ENCODE results near the gene ALDH7A1. TPM values are rescaled to one million over a fixed set of nuclear protein-coding genes. Genes with fewer than 3 reads are reported as not detected.

ALDH7A1 gene
- total RNA-seq, 2 donors from 2014 or later, result 4.8 to 5.8 TPM

DNA sequence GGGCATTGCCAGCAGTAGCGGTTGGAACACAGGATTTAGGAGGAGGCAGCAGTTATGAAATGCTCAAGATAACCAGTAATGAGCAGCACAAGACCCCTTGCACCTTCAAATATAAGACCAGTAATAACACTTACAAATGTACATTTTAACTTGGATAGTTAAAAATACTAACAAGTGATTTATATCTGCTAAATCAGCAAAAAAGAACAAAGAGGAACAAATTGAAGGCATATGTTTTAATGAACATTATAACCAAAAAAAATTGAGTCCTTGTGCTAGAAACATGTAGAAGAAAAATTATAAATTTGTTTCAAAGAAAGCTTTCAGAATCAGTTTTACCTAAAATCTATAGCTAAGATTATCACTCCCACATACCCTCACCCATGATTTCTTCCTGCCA is 52.0 kb downstream of the ALDH7A1 start:
- H3K4me3 Mint-ChIP-seq, result no peak overlapping the region

GRCh38 chr5:126542441-126542840 is 52.6 kb downstream of the ALDH7A1 start:
- Mint-ChIP-seq H3K36me3 (ENCODE audit: insufficient read depth in 2 of 2) (no peaks in the 10 kb centered on the region), H3K4me3 (no peak overlapping the region), H3K27ac (no peak overlapping the region), H3K27me3 (ENCODE audit: low read depth) (no peaks in the 10 kb centered on the region), H3K4me1 (ENCODE audit: low read depth) (no peaks in the 10 kb centered on the region), H3K9me3 (no peaks in the 10 kb centered on the region)
- ATAC-seq (replicated peaks in 1 of 2) (no peak), DNase-seq (no peak)

More for the DNA sequence above, 52.0 kb downstream of the ALDH7A1 start:
- Mint-ChIP-seq H3K4me1 (ENCODE audit: low read depth) (no peaks in the 10 kb centered on the region), H3K27ac (no peak overlapping the region), H3K36me3 (ENCODE audit: insufficient read depth in 2 of 2) (no peaks in the 10 kb centered on the region), H3K9me3 (no peaks in the 10 kb centered on the region), H3K27me3 (ENCODE audit: low read depth) (no peaks in the 10 kb centered on the region)
- DNase-seq, result no peak
- no peak for ATAC-seq (replicated peaks in 1 of 2)

DNA sequence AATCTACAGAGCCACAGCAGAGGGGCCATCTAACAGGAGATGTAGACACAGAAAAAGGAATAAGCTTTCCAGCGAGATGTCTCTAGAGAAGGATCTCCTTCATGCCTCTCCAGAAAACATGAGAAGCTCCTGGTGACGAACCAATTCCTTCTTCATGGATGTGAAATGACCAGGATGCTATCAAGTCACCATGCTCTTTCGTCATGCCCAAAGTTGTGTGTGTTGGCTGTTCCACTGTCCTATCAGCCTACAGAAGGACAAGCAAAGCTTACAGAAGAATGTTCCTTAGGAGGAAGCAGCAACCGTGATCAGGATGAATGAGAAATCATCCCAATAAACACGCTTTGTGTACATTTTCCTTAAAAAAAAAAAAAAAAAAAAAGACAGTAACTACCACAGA is 54.4 kb downstream of the ALDH7A1 start:
- ATAC-seq (replicated peaks in 1 of 2) (no peak), DNase-seq (no peak)
- H3K27ac Mint-ChIP-seq, result no peak overlapping the region
- no peaks in the 10 kb centered on the region for H3K36me3 Mint-ChIP-seq (ENCODE audit: insufficient read depth in 2 of 2)
- H3K4me1 Mint-ChIP-seq (ENCODE audit: low read depth), result no peaks in the 10 kb centered on the region
- H3K27me3 Mint-ChIP-seq (ENCODE audit: low read depth), result no peaks in the 10 kb centered on the region
- no peak overlapping the region for H3K4me3 Mint-ChIP-seq
- H3K9me3 Mint-ChIP-seq, result no peaks in the 10 kb centered on the region

GRCh38 chr5:126538579-126538978 is 56.4 kb downstream of the ALDH7A1 start:
- ATAC-seq (replicated peaks in 1 of 2) (no peak), DNase-seq (no peak)
- Mint-ChIP-seq H3K9me3 (no peaks in the 10 kb centered on the region), H3K4me1 (ENCODE audit: low read depth) (no peaks in the 10 kb centered on the region), H3K36me3 (ENCODE audit: insufficient read depth in 2 of 2) (no peaks in the 10 kb centered on the region), H3K27ac (no peak overlapping the region), H3K4me3 (no peak overlapping the region), H3K27me3 (ENCODE audit: low read depth) (no peaks in the 10 kb centered on the region)

DNA sequence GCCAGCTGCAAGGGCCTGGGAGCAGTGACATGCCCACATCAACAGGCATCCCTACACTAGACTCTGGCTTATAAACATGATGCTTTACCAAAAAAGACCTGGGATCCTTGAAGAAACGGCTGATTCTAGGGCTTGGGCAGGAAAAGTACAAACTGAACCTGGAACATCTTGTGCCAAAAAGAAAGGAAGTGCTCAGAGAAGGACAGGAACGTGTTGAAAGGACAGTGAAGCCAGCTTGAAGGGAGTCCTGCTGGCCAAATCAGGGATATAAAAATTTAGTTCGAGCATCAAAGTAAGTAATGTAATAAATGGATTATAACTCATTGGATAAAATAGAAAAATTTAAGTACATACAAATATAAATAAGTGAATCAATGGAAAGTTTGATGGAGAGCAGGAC is 58.1 kb downstream of the ALDH7A1 start:
- Mint-ChIP-seq H3K27ac (no peak overlapping the region), H3K9me3 (no peaks in the 10 kb centered on the region)

GRCh38 chr5:126535856-126536545 is 59.0 kb downstream of the ALDH7A1 start:
- no peaks in the 10 kb centered on the region for H3K4me1 Mint-ChIP-seq (ENCODE audit: low read depth)
- DNase-seq (no peak), ATAC-seq (replicated peaks in 1 of 2) (no peak)
- H3K27me3 Mint-ChIP-seq (ENCODE audit: low read depth), result no peaks in the 10 kb centered on the region
- no peaks in the 10 kb centered on the region for H3K36me3 Mint-ChIP-seq (ENCODE audit: insufficient read depth in 2 of 2)
- no peak overlapping the region for H3K4me3 Mint-ChIP-seq
- peak overlapping the region; percentile 25 for H3K27ac Mint-ChIP-seq
- no peaks in the 10 kb centered on the region for H3K9me3 Mint-ChIP-seq

More for the DNA sequence above, 58.1 kb downstream of the ALDH7A1 start:
- no peaks in the 10 kb centered on the region for H3K36me3 Mint-ChIP-seq (ENCODE audit: insufficient read depth in 2 of 2)
- DNase-seq (no peak), ATAC-seq (replicated peaks in 1 of 2) (no peak)
- H3K27me3 Mint-ChIP-seq (ENCODE audit: low read depth), result no peaks in the 10 kb centered on the region
- H3K4me3 Mint-ChIP-seq, result no peak overlapping the region
- H3K4me1 Mint-ChIP-seq (ENCODE audit: low read depth), result no peaks in the 10 kb centered on the region

GRCh38 chr5:126534553-126534952 is 60.5 kb downstream of the ALDH7A1 start:
- Mint-ChIP-seq H3K36me3 (ENCODE audit: insufficient read depth in 2 of 2) (no peaks in the 10 kb centered on the region), H3K27ac (no peak overlapping the region), H3K27me3 (ENCODE audit: low read depth) (no peaks in the 10 kb centered on the region), H3K4me1 (ENCODE audit: low read depth) (no peaks in the 10 kb centered on the region), H3K9me3 (no peaks in the 10 kb centered on the region), H3K4me3 (no peak overlapping the region)
- ATAC-seq (replicated peaks in 1 of 2) (no peak), DNase-seq (no peak)

- no peak for ATAC-seq (replicated peaks in 1 of 2)
- no peak for DNase-seq
- Mint-ChIP-seq H3K9me3 (no peaks in the 10 kb centered on the region), H3K4me3 (no peak overlapping the region), H3K27me3 (ENCODE audit: low read depth) (no peaks in the 10 kb centered on the region), H3K27ac (no peak overlapping the region), H3K4me1 (ENCODE audit: low read depth) (no peaks in the 10 kb centered on the region), H3K36me3 (ENCODE audit: insufficient read depth in 2 of 2) (no peaks in the 10 kb centered on the region)
Observed at GRCh38 chr5:126531543-126532120, 63.4 kb downstream of the ALDH7A1 start.

- Mint-ChIP-seq H3K9me3 (no peaks in the 10 kb centered on the region), H3K4me3 (no peak overlapping the region), H3K27me3 (ENCODE audit: low read depth) (no peaks in the 10 kb centered on the region), H3K4me1 (ENCODE audit: low read depth) (no peaks in the 10 kb centered on the region), H3K36me3 (ENCODE audit: insufficient read depth in 2 of 2) (no peaks in the 10 kb centered on the region), H3K27ac (no peak overlapping the region)
- ATAC-seq (replicated peaks in 1 of 2) (no peak), DNase-seq (no peak)
Observed at GRCh38 chr5:126527892-126528291, 67.1 kb downstream of the ALDH7A1 start.

- no peaks in the 10 kb centered on the region for H3K36me3 Mint-ChIP-seq (ENCODE audit: insufficient read depth in 2 of 2)
Observed at GRCh38 chr5:126527158-126527557, 67.9 kb downstream of the ALDH7A1 start.

DNA sequence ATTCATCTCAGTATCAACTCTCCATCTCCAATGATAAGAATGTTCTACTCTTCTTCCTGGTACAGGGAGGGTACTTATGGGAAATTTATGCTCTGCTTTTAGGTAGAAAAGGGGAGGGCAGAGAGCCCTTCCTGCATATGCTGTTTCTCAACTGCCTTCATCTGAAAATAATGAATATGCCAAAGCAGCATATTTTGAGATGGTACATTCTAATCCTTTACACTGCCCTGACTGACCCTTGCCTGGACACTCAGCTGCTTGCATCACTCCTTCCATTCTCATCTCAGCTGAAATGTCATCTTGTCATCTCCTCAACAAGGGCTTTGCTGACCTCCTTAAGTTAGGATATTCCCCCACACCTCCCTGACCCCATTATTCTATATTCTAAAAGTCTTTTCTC is 68.5 kb downstream of the ALDH7A1 start:
- Mint-ChIP-seq H3K9me3 (no peaks in the 10 kb centered on the region), H3K4me1 (ENCODE audit: low read depth) (no peaks in the 10 kb centered on the region), H3K4me3 (no peak overlapping the region), H3K36me3 (ENCODE audit: insufficient read depth in 2 of 2) (no peaks in the 10 kb centered on the region), H3K27me3 (ENCODE audit: low read depth) (no peaks in the 10 kb centered on the region), H3K27ac (no peak overlapping the region)
- ATAC-seq (replicated peaks in 1 of 2), result no peak
- DNase-seq, result no peak

More at GRCh38 chr5:126527158-126527557, 67.9 kb downstream of the ALDH7A1 start:
- DNase-seq (no peak), ATAC-seq (replicated peaks in 1 of 2) (no peak)
- no peak overlapping the region for H3K4me3 Mint-ChIP-seq
- H3K27me3 Mint-ChIP-seq (ENCODE audit: low read depth), result no peaks in the 10 kb centered on the region
- no peaks in the 10 kb centered on the region for H3K4me1 Mint-ChIP-seq (ENCODE audit: low read depth)
- no peak overlapping the region for H3K27ac Mint-ChIP-seq
- no peaks in the 10 kb centered on the region for H3K9me3 Mint-ChIP-seq

DNA sequence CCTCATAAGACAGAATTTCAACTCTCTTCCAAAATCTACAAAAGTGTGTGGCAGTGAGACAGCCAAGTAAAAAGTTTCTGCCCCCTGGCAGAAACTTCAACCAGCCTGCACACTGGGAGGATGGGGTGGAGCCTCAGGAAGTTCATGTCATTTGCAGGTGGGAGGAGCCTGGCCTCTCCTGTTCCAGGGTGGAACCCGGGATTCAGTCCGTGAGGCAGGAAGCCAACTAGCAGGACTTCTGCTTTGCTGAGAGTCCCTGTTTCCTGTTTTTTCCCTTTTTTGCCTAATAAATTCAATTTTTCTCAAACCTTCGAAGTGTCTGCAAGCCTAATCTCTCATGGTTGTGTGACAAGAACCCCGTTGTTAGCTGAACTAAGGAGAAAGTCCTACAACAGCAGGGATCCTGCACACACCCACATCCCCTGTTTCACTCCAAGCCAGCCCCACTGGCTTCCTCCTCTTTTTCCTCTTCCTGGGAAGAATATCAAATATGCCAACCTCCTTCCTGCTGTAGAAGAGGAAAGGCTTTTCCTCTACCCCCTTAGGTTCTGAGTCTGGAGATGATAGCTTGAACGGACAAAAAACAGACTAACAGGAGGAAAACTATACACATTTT is 69.3 kb downstream of the ALDH7A1 start:
- no peaks in the 10 kb centered on the region for H3K27me3 Mint-ChIP-seq (ENCODE audit: low read depth)
- ATAC-seq (replicated peaks in 1 of 2) (no peak), DNase-seq (no peak)
- no peaks in the 10 kb centered on the region for H3K9me3 Mint-ChIP-seq
- H3K36me3 Mint-ChIP-seq (ENCODE audit: insufficient read depth in 2 of 2), result no peaks in the 10 kb centered on the region
- H3K4me1 Mint-ChIP-seq (ENCODE audit: low read depth), result no peaks in the 10 kb centered on the region
- no peak overlapping the region for H3K27ac Mint-ChIP-seq
- H3K4me3 Mint-ChIP-seq, result no peak overlapping the region

GRCh38 chr5:126523818-126524510 is 71.1 kb downstream of the ALDH7A1 start:
- H3K9me3 Mint-ChIP-seq, result no peaks in the 10 kb centered on the region
- no peak for ATAC-seq (replicated peaks in 1 of 2)
- no peak overlapping the region for H3K27ac Mint-ChIP-seq
- no peaks in the 10 kb centered on the region for H3K27me3 Mint-ChIP-seq (ENCODE audit: low read depth)
- H3K36me3 Mint-ChIP-seq (ENCODE audit: insufficient read depth in 2 of 2), result no peaks in the 10 kb centered on the region
- no peaks in the 10 kb centered on the region for H3K4me1 Mint-ChIP-seq (ENCODE audit: low read depth)
- DNase-seq, result no peak
- H3K4me3 Mint-ChIP-seq, result no peak overlapping the region

All from activated T-cell treated with anti-CD3 and anti-CD28 coated beads, Interleukin-2, amount 50 U/mL, for 72 hours (primary cell).